ENCODE data around the gene PVR.

The PVR gene

GRCh38 chr19:44685877-44686276 lies 42.2 kb downstream of the PVR start:
- TF ChIP-seq, protein P1, sequence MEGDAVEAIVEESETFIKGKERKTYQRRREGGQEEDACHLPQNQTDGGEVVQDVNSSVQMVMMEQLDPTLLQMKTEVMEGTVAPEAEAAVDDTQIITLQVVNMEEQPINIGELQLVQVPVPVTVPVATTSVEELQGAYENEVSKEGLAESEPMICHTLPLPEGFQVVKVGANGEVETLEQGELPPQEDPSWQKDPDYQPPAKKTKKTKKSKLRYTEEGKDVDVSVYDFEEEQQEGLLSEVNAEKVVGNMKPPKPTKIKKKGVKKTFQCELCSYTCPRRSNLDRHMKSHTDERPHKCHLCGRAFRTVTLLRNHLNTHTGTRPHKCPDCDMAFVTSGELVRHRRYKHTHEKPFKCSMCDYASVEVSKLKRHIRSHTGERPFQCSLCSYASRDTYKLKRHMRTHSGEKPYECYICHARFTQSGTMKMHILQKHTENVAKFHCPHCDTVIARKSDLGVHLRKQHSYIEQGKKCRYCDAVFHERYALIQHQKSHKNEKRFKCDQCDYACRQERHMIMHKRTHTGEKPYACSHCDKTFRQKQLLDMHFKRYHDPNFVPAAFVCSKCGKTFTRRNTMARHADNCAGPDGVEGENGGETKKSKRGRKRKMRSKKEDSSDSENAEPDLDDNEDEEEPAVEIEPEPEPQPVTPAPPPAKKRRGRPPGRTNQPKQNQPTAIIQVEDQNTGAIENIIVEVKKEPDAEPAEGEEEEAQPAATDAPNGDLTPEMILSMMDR (IDR thresholded peaks at IDR 0.05) = no peak

- TF ChIP-seq, protein P1 (IDR thresholded peaks at IDR 0.05) = no peak
These were observed 43.2 kb downstream of the PVR start for GRCh38 chr19:44686896-44687295.

DNA sequence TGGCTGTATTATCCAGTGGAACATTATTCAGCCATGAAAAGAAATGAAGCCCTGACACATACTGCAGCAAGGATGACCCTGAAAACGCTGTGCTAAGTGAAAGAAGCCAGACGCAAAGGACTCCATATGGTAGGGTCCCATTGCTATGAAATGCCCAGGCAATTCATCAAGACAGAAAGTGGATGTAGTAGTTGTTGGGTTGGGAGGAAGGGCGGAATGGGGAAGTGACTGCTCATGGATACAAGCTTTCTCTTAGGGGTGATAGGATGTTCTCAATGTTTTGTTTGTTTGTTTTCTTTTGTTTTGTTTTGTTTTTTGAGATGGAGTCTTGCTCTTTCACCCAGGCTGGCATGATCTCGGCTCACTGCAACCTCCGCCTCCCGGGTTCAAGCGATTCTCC lies 44.2 kb downstream of the PVR start:
- TF ChIP-seq, protein P1 (IDR thresholded peaks at IDR 0.05) = no peak

GRCh38 chr19:44689290-44690130 lies 45.8 kb downstream of the PVR start:
- TF ChIP-seq, protein P1 (IDR thresholded peaks at IDR 0.05) = peak; percentile 60

GRCh38 chr19:44690131-44690440 lies 46.4 kb downstream of the PVR start:
- TF ChIP-seq, protein P1 (IDR thresholded peaks at IDR 0.05) = no peak

DNA sequence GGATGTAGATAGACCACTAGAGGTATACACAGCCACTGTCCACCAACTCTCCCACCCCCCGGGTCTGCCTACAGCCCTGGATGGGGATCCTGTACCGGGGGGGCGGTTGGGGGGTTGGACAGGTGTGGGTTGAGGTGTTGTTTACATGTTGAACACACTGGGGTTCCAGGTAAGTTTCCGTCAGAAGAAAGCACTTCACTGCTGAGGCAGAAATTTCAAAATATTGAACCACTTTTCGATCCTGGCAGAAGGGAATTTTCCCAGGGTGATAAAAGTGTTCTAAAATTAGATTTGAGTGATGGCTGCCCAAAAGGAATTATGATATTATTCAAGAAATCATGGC lies 48.6 kb downstream of the PVR start:
- TF ChIP-seq, protein P1 (IDR thresholded peaks at IDR 0.05) = no peak

DNA sequence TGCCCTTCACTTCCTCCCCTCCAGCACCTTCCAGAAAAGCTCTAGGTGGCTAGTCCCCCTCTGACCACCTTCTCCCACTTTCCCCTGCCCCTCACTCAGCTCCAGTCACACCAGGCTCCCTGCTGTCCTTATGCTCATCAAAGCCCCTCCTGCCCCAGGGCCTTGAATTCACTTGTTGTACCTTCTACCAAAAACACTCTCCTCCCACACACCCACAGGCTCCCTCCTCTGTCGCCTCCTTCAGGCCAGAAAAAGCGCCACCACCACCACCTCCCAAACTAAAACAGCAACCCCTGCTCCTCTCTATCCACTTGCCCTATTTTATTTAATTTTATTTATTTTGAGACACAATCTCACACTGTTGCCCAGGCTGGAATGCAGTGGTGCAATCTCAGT lies 50.5 kb downstream of the PVR start:
- TF ChIP-seq, protein P1 (IDR thresholded peaks at IDR 0.05) = no peak
